ENCODE measurements around the gene PILRB.
"Not testable (repeated sequence)": the region's sequence is repeated elsewhere in the genome, so short reads cannot be mapped to it uniquely, and the experiment has no call there.

The PILRB gene

GRCh38 chr7:100356416-100357068, 1.4 kb upstream of the PILRB start:
- DNase-seq = no peak

GRCh38 chr7:100357131-100357561, 771 bp upstream of the PILRB start:
- DNase-seq = no peak

- DNase-seq = no peak
These were observed 918 bp downstream of the PILRB start for GRCh38 chr7:100358857-100359212.

- no peak for DNase-seq
These were observed 2.4 kb downstream of the PILRB start for GRCh38 chr7:100360135-100360854.

- DNase-seq = no peak
These were observed 5.2 kb downstream of the PILRB start for GRCh38 chr7:100363098-100363497.

GRCh38 chr7:100363797-100364196, 5.9 kb downstream of the PILRB start:
- not testable (repeated sequence) for DNase-seq

GRCh38 chr7:100364480-100364879, 6.6 kb downstream of the PILRB start:
- no peak for DNase-seq

GRCh38 chr7:100365998-100366367, 8.1 kb downstream of the PILRB start:
- not testable (repeated sequence) for DNase-seq

- DNase-seq = no peak
These were observed 8.7 kb downstream of the PILRB start for GRCh38 chr7:100366411-100367250.

GRCh38 chr7:100367251-100367620, 9.3 kb downstream of the PILRB start:
- no peak for DNase-seq

GRCh38 chr7:100367676-100368613, 10.0 kb downstream of the PILRB start:
- DNase-seq = no peak

GRCh38 chr7:100369105-100369504, 11.2 kb downstream of the PILRB start:
- DNase-seq = peak; percentile 99

GRCh38 chr7:100370303-100370702, 12.4 kb downstream of the PILRB start:
- no peak for DNase-seq

- DNase-seq = no peak
These were observed 12.8 kb downstream of the PILRB start for GRCh38 chr7:100370746-100371145.

GRCh38 chr7:100371561-100372171, 13.7 kb downstream of the PILRB start:
- no peak for DNase-seq

- DNase-seq = peak; percentile 46
These were observed 14.3 kb downstream of the PILRB start for GRCh38 chr7:100372256-100372655.

GRCh38 chr7:100372694-100373093, 14.8 kb downstream of the PILRB start:
- DNase-seq = no peak

- DNase-seq = no peak
These were observed 15.4 kb downstream of the PILRB start, which contains the start of gene PILRA for GRCh38 chr7:100373261-100373831. Gene PILRA (plus strand): TSS chr7:100373487. CDS start chr7:100373657, 170 bp downstream.

- not testable (repeated sequence) for DNase-seq
These were observed 16.1 kb downstream of the PILRB start for GRCh38 chr7:100373870-100374598.

- DNase-seq = no peak
These were observed 16.7 kb downstream of the PILRB start for GRCh38 chr7:100374601-100375000.

- no peak for DNase-seq
These were observed 18.1 kb downstream of the PILRB start for GRCh38 chr7:100376066-100376465.

Data from OCI-M1 (cell line).